Prostate gland (tissue), 2 donors: ENCODE measurements around the gene ARL15. TPM values are rescaled to one million over a fixed set of nuclear protein-coding genes. Genes with fewer than 3 reads are reported as not detected.

Source experiments
- DNase-seq: peaks from one replicate; pipeline ENCODE4 v3.0.0-alpha.2; 2019; ENCODE audit warnings: low spot score
- H3K27ac ChIP-seq, 2 donors: fragments of 200-600 bp; sonication (generic); 2 replicates each; pipeline ENCODE4 v1.5.1; 2017 to 2019
- H3K27me3 ChIP-seq: fragments of 200-600 bp; sonication (generic); replicated peaks from 2 replicates; pipeline ENCODE4 v1.5.1; 2019; ENCODE audit not compliant: insufficient read depth
- H3K36me3 ChIP-seq, 2 donors: fragments of 200-600 bp; sonication (generic); 1 replicate in 1 of 2; 2 replicates in 1 of 2; pipeline versions ENCODE4 v1.5.1 to v1.8.1; 2017 to 2019
- H3K4me1 ChIP-seq: fragments of 200-600 bp; sonication (generic); replicated peaks from 2 replicates; pipeline ENCODE4 v1.5.1; 2019
- H3K4me3 ChIP-seq, 2 donors: fragments of 200-600 bp; sonication (generic); 2 replicates each; pipeline ENCODE4 v1.5.1; 2017 to 2019
- H3K9me3 ChIP-seq: fragments of 200-600 bp; sonication (generic); 2 replicates; pipeline ENCODE4 v1.5.1; 2017
- POLR2A ChIP-seq: fragments of 450-650 bp; IDR thresholded peaks from one replicate; pipeline ENCODE4 v1.6.1; 2016; ENCODE audit warnings: antibody characterized with exemption, mild to moderate bottlenecking
- POLR2AphosphoS5 ChIP-seq: sonication (generic); formaldehyde crosslinking; IDR thresholded peaks from one replicate; pipeline ENCODE4 v1.6.1; 2017; ENCODE audit warnings: antibody characterized with exemption
- WGBS: methylation state at CpG from one replicate; pipeline ENCODE4 v1.1.5; 2018; 5-methylcytosine and 5-hydroxymethylcytosine counted together
- intact Hi-C: fragments of 100-400 bp; cut with DNase I; formaldehyde crosslinking; loops from one replicate; pipeline ENCODE4 v1.14.2; 2022
- total RNA-seq, 2 donors: library from RNA; depleted of rRNA; stranded (reverse); fragments of >200 nt; gene quantifications; one replicate each; pipeline ENCODE4 v1.1.0, GENCODE V29; 2016
- TF ChIP-seq, protein P1 (sequence below), 4 experiments: fragments of 200-600 bp in 2 of 4; fragments of 450-650 bp in 2 of 4; sonication (generic) in 2 of 4; IDR thresholded peaks; 1 replicate in 3 of 4; 2 replicates in 1 of 4; pipeline ENCODE4 v1.5.1; 2016 to 2019; ENCODE audit warnings: antibody characterized with exemption in 4 of 4, mild to moderate bottlenecking in 2 of 4, moderate library complexity in 2 of 4

ARL15 gene
- total RNA-seq, 2 donors from 2014 or later, result 16.1 to 38.4 TPM

DNA sequence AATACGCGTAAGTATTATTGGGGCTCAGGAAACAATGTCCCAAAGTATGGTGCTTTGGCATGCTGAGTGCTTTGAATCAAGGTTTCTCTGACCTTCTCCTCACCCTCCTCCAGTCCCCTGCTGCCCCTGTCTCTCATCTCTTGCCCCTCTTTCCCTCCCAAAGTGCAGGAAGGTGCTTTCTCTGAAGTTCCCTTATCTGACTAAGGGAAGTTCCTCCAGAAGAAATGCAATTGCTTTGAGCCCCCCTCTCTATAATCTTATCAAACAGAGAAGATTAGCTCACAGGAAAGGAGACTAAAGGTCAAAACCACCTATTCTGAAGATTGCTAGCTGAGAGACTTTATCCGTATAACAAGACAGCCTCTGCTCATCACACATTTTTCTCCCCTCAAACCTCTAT is 288.1 kb downstream of the ARL15 start:
- no peak for DNase-seq
- Histone ChIP-seq H3K9me3 (no peaks in the 10 kb centered on the region), H3K27ac (no peak overlapping the region), H3K4me3 (no peak overlapping the region), H3K36me3 (no peaks in the 10 kb centered on the region), H3K27me3 (no peaks in the 10 kb centered on the region), H3K4me1 (no peaks in the 10 kb centered on the region)
- no peak for TF ChIP-seq POLR2A
- 92% methylated on average over 3 of the region's 3 CpGs for WGBS
- intact Hi-C loops, result no loop called here

DNA sequence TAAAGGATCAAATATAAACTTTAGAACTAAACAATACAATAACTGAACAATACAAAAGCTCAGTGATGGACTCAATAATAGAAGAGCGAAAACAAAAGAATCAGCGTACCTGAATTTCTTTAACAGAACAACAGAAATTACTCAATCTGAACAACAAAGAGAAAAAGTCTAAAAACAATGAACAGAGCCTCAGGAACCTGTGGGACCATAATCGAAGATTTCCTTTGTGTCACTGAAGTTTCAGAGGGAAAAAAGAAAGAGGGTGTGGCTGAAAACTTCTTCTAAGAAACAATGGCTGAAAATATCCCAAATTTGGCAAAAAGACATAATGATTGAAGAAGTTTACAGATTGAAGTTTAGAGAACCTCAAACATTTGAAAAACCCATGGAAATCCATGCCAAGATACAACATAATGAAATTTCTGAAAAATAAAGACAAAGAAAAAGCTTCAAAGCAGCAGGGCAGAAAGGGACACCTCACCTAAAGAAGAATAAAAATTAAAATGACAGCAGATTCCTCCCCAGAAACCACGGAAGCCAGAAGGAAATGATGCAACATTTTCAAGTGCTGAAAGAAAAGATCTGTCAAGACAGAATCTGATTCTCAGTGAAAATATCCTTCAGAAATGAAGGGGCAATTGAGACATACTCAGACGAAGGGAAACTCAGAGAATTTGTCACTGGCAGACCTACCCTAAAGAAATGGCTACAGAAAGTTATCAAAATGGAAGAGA is 288.8 kb downstream of the ARL15 start:
- H3K9me3 ChIP-seq, result no peaks in the 10 kb centered on the region
- no peak overlapping the region for H3K27ac ChIP-seq
- 76% methylated on average over 5 of the region's 5 CpGs for WGBS
- intact Hi-C loops, result no loop called here
- no peak for DNase-seq
- no peaks in the 10 kb centered on the region for H3K4me1 ChIP-seq
- no peaks in the 10 kb centered on the region for H3K36me3 ChIP-seq
- no peak overlapping the region for H3K4me3 ChIP-seq
- no peak for TF ChIP-seq POLR2AphosphoS5
- TF ChIP-seq, protein P1, sequence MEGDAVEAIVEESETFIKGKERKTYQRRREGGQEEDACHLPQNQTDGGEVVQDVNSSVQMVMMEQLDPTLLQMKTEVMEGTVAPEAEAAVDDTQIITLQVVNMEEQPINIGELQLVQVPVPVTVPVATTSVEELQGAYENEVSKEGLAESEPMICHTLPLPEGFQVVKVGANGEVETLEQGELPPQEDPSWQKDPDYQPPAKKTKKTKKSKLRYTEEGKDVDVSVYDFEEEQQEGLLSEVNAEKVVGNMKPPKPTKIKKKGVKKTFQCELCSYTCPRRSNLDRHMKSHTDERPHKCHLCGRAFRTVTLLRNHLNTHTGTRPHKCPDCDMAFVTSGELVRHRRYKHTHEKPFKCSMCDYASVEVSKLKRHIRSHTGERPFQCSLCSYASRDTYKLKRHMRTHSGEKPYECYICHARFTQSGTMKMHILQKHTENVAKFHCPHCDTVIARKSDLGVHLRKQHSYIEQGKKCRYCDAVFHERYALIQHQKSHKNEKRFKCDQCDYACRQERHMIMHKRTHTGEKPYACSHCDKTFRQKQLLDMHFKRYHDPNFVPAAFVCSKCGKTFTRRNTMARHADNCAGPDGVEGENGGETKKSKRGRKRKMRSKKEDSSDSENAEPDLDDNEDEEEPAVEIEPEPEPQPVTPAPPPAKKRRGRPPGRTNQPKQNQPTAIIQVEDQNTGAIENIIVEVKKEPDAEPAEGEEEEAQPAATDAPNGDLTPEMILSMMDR (IDR thresholded peaks at IDR 0.05), result no peak
- TF ChIP-seq POLR2A, result no peak
- no peaks in the 10 kb centered on the region for H3K27me3 ChIP-seq

DNA sequence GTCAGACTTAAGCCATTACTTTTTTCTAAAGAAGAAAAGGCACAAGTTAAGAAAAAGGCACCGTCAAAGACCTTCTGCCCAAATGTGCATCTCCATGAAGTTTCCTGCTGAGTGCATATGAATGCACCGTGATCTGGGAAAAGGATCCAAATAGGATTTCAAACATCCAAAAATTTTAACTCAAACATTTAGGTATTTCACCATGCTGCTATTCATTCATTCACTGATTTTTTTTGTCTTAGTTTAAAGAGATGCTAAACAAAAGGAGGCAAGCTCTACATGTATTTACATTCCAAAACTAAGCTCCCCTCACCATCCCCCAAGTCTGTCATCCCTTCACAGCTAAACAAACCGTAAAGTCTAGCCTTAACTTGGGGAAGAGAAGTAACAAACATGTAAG is 291.9 kb downstream of the ARL15 start:
- Histone ChIP-seq H3K4me1 (no peaks in the 10 kb centered on the region), H3K4me3 (no peak overlapping the region), H3K27me3 (no peaks in the 10 kb centered on the region), H3K9me3 (no peaks in the 10 kb centered on the region), H3K36me3 (no peaks in the 10 kb centered on the region), H3K27ac (no peak overlapping the region)
- no peak for DNase-seq
- TF ChIP-seq POLR2A (no peak), POLR2AphosphoS5 (no peak)
- TF ChIP-seq, protein P1 (IDR thresholded peaks at IDR 0.05), result no peak
- 83% methylated on average over 3 of the region's 3 CpGs for WGBS
- intact Hi-C loops, result no loop called here

DNA sequence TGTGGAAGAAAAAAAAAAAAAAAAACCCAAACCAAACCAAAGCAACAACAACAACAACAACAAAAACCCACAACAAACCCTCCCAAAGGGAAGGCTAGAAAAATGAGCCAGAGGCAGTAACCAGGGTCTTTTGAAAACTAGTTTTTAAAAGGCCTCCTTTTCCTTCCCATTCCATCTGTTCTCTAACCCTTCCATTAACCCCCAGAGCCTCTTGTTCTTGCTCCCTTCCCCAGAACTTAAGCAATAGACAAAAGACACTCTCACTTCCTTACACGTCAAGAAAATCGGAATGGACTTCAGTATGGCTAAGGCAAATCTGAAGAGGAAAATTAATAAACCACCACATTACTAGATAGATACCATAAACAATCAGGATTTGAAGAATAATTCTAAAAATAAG is 292.8 kb downstream of the ARL15 start:
- Histone ChIP-seq H3K36me3 (no peaks in the 10 kb centered on the region), H3K27me3 (no peaks in the 10 kb centered on the region), H3K4me1 (no peaks in the 10 kb centered on the region), H3K27ac (no peak overlapping the region), H3K9me3 (no peaks in the 10 kb centered on the region), H3K4me3 (no peak overlapping the region)
- WGBS, result 98% methylated on average over 2 of the region's 2 CpGs
- intact Hi-C loops, result no loop called here
- no peak for DNase-seq
- TF ChIP-seq POLR2A (no peak), POLR2AphosphoS5 (no peak)
- TF ChIP-seq, protein P1 (IDR thresholded peaks at IDR 0.05), result no peak

GRCh38 chr5:54013556-54014194 is 296.7 kb downstream of the ARL15 start:
- Histone ChIP-seq H3K27ac (no peak overlapping the region), H3K4me3 (no peak overlapping the region), H3K9me3 (no peaks in the 10 kb centered on the region), H3K36me3 (no peaks in the 10 kb centered on the region), H3K27me3 (no peaks in the 10 kb centered on the region), H3K4me1 (no peaks in the 10 kb centered on the region)
- TF ChIP-seq, protein P1 (IDR thresholded peaks at IDR 0.05), result no peak
- TF ChIP-seq POLR2AphosphoS5 (no peak), POLR2A (no peak)
- intact Hi-C loops, result no loop called here
- no peak for DNase-seq
